Peyer's patch (tissue), 4 donors: Measurements from ENCODE around the gene NT5DC4.

ENCODE experiments used
- CTCF ChIP-seq, 6 experiments: fragments of 450-650 bp in 4 of 6; fragments of 200-600 bp in 2 of 6; sonication (generic) in 1 of 6; IDR thresholded peaks; one replicate each; pipeline ENCODE4 v1.5.1; 2017 to 2019; ENCODE audit warnings: antibody characterized with exemption in 6 of 6, mild to moderate bottlenecking in 3 of 6, moderate library complexity in 1 of 6
- POLR2A ChIP-seq, 2 donors: fragments of 450-650 bp; IDR thresholded peaks; one replicate each; pipeline ENCODE4 v1.5.1; 2017; ENCODE audit warnings: antibody characterized with exemption in 2 of 2, mild to moderate bottlenecking in 2 of 2, moderate library complexity in 2 of 2

- TF ChIP-seq POLR2A (IDR thresholded peaks at IDR 0.05) (no peak), CTCF (IDR thresholded peaks at IDR 0.05) (no peak)
These were observed 28.9 kb upstream of the NT5DC4 start for GRCh38 chr2:112691881-112692281.
